Stimulated activated CD8-positive, alpha-beta memory T cell treated with anti-CD3 and anti-CD28 coated beads, Interleukin-7, amount 100 ng/mL, for 4 hours (primary cell): Measurements from ENCODE around the gene PHKB.
A peak's percentile ranks its signal among the peaks of the same experiment; 100 is the strongest.
"Not testable (repeated sequence)": the region's sequence is repeated elsewhere in the genome, so short reads cannot be mapped to it uniquely, and the experiment has no call there.

Source experiments
- DNase-seq, 2 donors: peaks; one replicate each; pipeline ENCODE4 v3.0.0-alpha.2; 2020; ENCODE audit warnings: low read depth in 2 of 2

Gene PHKB

DNA sequence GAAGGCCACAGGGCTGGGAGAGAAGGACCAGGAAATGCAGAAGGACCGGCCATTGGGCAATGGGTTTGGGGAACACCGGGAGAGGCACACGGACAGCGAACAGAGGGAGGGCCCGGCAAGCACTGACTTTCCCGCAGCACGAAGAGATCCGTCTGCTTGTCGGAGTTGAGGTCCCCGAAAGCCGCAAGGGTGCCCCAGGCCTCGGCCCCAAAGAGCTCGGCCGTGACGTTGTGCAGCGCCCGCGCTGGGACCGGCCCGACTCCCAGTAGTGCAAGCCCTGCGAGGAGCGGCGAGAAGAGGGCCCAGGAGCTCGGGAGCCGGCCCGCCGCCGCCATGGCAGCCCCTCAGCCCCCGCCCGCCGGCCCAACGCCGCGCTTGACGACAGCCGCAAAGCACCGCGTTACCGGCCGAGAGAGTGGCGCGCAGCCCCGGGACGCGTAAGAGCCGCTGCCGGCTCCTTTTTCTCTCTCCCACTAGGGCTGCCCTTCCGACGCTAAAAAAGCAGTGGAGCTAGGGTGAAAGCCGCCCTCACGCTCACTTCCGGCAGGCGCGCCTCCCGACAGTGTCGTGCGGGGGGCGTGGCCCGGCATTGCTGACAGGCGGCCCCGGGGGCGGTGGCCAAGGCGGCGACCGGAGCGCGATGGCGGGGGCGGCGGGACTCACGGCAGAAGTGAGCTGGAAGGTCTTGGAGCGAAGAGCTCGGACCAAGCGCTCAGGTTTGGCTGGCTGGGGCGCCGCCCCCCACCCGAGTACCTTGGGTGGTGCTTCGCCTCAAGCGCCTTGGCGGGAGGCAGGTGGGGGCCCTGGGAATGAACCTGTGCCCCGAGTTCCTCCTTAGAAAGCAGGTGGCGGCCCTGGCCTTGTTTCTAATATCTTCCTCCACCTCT lies at the start of gene PHKB, which contains the start of gene ITFG1:
Gene PHKB, plus strand, starts transcription at position 621 of the 887 bp plus-strand sequence. Its CDS starts 20 bp downstream, at position 641.
Gene ITFG1, minus strand, starts transcription at position 353 of the 887 bp plus-strand sequence. Its CDS starts 18 bp downstream, at position 335.
- peak; percentile 83 to 95 for DNase-seq

DNA sequence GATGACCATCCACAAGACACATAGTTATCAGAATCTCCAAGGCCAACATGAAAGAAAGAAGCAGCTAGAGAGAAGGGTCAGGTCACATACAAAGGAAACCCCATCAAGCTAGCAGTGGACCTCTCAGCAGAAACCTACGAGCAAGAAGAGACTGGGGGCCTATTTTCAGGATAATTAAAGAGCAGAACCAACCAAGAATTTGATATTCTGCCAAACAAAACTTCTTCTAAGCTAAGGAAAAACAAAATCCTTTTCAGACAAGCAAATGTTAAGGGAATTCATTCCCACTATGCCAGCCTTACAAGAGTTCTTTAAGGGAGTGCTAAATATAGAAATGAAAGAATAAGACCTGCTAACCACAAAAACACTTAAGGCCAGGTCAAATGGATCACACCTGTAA lies 48.1 kb upstream of the PHKB start:
- DNase-seq = no peak

DNA sequence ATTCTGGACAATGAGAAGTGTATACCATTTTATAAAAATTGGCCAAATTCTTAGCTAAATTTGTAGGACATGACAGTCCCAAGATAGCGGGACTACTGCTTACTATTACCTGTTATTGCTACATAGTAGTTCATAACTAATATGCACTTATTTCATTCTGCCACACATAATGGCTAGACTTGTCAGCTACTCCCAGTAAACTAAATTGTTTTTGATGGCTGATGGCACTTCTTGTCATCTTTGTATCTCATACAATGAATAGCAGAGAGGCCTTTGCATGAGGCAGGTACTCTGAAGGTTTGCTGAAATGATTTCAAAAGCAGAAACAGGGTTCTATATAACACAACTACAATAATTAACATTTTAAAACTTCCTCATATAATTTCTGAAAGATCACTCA lies 44.3 kb upstream of the PHKB start:
- DNase-seq = no peak

DNA sequence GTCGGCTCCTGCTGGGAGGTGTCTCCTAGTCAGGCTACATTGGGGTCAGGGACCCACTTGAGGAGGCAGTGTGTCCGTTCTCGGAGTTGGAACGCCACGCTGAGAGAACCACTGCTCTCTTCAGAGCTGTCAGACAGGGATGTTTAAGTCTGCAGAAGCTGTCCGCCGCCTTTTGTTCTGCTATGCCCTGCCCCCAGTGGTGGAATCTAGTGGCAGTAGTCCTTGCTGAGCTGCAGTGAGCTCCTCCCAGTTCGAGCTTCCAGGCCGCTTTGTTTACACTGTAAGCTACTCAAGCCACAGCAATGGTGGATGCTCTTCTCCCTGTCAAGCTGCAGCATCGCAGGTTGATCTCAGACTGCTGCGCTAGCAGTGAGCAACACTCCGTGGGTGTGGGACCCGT lies 36.3 kb upstream of the PHKB start:
- no peak for DNase-seq

DNA sequence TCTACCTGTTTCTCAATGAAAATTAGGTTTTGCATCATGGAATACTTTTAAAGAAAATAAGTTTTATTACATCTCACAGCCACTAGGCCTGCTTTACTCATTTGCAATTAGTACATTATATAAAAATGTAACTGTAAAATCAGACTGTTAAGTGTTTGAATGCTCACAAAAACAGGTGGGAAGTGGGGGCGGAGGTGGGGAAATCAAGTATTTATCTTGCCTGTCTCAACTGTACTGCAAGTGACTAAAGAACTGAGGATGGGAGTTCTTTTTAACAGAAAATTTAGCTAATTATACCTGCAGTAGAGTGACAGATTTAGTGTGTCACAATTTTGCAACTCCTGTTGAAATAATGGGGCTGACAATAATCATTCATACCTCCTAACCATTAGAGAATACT lies 34.3 kb upstream of the PHKB start:
- no peak for DNase-seq

DNA sequence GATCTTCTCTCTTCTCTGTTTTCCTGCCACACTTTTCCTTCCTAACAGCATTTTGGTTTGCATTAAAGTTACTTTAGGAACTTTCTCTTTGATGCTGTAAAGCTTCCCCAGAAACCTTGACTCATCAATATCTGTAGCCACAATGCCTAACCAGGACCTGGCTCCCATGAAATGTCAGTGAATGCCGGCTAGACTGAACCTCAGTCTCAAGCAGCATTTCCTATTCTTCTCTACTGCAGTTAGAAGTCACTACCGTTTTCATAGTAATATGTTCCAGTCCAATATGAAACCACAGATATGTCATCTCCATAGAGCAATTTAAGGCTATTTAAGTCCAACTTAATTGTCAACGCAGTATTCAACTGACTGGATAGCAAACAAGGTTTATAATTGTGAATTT lies 29.2 kb upstream of the PHKB start:
- no peak for DNase-seq

- not testable (repeated sequence) for DNase-seq
Measured at GRCh38 chr16:47434274-47434673, 26.9 kb upstream of the PHKB start.

- not testable (repeated sequence) for DNase-seq
Measured at GRCh38 chr16:47440066-47440465, 21.1 kb upstream of the PHKB start.

- not testable (repeated sequence) for DNase-seq
Measured at GRCh38 chr16:47442884-47443283, 18.2 kb upstream of the PHKB start.

GRCh38 chr16:47446431-47446830 lies 14.7 kb upstream of the PHKB start:
- DNase-seq = no peak

DNA sequence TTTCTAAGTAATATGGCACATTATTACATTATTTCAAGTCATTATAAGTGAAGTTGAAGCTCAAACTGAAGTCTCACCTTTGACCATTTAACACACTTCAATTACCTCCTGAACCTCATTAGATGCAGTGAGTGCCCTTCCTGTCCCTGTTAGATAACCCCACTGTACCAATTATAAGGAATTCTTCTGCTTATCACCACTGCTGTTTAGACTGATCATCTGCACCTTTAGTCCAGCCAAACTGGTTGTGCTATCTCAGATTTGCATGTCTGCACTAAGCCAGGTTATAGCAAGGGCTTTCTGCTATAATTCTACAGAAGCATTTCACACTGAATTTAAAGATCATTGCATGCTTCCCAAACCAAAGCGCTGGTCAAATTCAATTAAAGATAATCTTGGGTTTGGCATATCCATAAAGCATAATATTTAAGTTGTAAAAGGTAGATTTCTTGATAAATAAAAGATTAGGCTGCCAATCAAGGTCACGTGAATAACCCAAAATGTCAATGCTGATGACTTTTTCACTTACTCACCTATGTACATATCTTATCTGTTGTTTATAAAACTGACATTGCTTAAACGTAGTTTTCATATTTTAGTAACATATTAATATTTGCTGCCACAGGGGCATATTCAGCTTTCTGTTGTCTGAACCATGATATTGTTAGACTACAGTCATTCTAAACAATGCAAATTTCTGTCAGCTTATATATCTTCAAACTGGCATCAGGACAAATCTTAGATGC lies 12.1 kb upstream of the PHKB start:
- DNase-seq = no peak

GRCh38 chr16:47449788-47450187 lies 11.3 kb upstream of the PHKB start:
- DNase-seq = no peak

DNA sequence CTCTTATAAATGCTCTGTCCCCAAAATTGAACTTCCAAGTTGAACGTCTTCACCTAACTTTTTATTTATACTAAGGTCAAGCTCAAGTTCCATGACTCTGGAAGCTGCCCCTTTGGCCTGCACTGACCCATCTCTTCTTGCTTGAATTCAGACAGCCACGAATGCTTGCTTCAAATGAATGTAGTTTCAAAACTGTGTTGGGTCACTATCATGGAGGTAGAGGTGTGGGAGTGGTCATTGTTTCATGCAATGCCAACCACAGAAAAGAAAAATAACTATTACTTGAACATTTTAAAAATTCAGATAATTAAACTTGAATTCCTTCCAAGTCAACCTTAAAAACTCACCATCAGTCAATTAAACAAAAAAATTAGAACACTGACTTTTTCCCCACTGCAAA lies 2.8 kb upstream of the PHKB start:
- DNase-seq = no peak

- no peak for DNase-seq
Measured at GRCh38 chr16:47459603-47460002, 1.5 kb upstream of the PHKB start.

DNA sequence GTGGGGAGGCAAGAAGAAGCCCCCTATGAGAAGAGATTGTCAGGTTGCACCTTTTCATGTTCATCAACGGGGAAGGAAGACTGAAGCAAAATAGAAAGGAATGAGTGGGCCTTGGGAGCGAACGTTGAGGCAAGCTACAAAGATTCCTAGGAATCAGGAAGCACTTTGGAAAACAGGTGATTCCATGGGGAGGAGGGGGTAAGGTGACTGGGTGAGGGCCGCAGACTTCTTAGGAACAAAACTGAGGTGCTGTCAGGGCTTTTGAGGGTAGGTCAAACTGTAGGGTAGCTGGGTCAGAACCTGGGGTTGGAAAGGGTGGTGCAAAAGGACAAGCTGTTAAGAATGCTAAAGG lies 796 bp upstream of the PHKB start:
- no peak for DNase-seq

- no peak for DNase-seq
Measured at GRCh38 chr16:47461598-47462266, 601 bp downstream of the PHKB start.

- no peak for DNase-seq
Measured at GRCh38 chr16:47463771-47464624, 2.9 kb downstream of the PHKB start.

DNA sequence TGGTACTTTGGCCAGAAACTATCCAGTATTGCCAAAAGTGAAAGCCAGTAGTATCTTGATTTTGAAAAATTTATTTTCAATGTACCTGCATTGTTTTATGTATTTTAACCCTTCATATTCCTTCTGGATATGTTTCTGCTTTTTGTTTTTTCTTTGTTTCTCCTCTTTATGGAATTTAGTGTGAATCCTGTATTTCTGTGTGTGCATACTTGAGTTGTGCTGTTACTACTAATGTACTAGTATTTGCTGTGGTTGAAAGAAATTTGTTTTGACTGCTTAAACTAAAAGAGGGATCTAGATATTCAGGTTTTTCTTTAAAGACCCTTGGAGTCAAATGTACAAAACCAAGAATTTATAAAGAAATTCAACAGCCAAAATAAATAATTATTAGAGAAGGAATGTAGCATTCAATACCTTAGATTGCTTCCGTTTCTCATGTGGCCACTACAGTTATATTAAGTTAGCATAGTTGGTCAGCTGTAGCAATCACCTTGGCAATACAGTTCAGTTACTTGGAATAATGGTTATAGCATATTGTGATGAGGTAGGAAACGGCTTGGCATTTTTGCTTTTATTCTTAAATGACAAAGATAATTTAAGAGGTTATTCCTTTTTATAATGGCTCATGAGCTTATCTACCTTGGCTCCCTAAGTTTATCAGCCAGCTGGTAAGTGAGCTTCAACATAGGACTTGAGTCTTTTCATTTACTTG lies 4.9 kb downstream of the PHKB start:
- DNase-seq = no peak

DNA sequence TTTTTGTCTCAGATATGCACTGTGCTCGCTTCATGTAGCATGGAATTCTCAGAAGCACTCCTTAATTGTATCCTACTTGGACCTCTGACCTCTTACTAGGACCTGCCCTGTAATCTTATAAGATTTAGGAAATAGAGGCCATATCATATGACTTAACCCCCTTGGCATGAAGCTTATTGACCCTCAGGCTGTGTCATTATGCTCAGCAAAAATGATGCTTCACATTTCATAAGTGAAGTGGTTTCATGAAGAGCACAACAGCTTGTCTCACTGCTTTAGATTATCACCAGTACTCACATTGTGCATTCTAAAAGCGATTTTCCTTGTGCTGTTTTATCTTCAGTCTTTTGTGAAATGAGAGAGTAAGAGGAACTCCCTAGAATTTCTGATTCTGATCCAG lies 6.4 kb downstream of the PHKB start:
- no peak for DNase-seq

- not testable (repeated sequence) for DNase-seq
Measured at GRCh38 chr16:47468070-47468689, 7.0 kb downstream of the PHKB start.
